HepG2 (cell line): ENCODE data around the gene MAP3K8.

ENCODE experiments used
- ASH2L ChIP-seq: fragments of 300-600, 200-600 bp; sonication (generic); IDR thresholded peaks from 2 replicates; pipeline ENCODE4 v1.7.0; 2017; ENCODE audit warnings: low read depth, mild to moderate bottlenecking, moderate library complexity, mixed read lengths, low read length; ENCODE audit not compliant: insufficient read length
- KLF9 ChIP-seq: IDR thresholded peaks from 2 replicates; pipeline ENCODE4 v1.6.1; 2016; ENCODE audit warnings: low read depth
- PAXIP1 ChIP-seq: sonication (generic); formaldehyde crosslinking; conservative IDR thresholded peaks from 2 replicates; pipeline ENCODE4 v1.4.0; 2020; ENCODE audit warnings: mild to moderate bottlenecking, missing genetic modification reagents, moderate library complexity
- RAD21 ChIP-seq: fragments of 450-650 bp; formaldehyde crosslinking; IDR thresholded peaks from 2 replicates; pipeline ENCODE4 v1.5.0; 2020; ENCODE audit warnings: mild to moderate bottlenecking
- SUZ12 ChIP-seq: fragments of 150-350 bp; IDR thresholded peaks from 2 replicates; pipeline ENCODE4 v1.6.1; 2014; ENCODE audit warnings: low read depth, low read length
- TARDBP ChIP-seq: sonication (generic); formaldehyde crosslinking; IDR thresholded peaks from 2 replicates; pipeline ENCODE4 v1.8.0; 2022; ENCODE audit warnings: mild to moderate bottlenecking, missing genetic modification reagents
- ZNF703 ChIP-seq: sonication (generic); formaldehyde crosslinking; IDR thresholded peaks from 2 replicates; pipeline ENCODE4 v1.5.1; 2020; ENCODE audit warnings: missing genetic modification reagents, mild to moderate bottlenecking, moderate library complexity, borderline replicate concordance
- ZNF792 ChIP-seq: IDR thresholded peaks from 2 replicates; pipeline ENCODE4 v1.6.1; 2016
- TF ChIP-seq, protein P1 (sequence below): sonication (generic); formaldehyde crosslinking; IDR thresholded peaks from 2 replicates; pipeline ENCODE4 v1.5.0; 2020; ENCODE audit warnings: mild to moderate bottlenecking, missing genetic modification reagents, moderate library complexity

DNA sequence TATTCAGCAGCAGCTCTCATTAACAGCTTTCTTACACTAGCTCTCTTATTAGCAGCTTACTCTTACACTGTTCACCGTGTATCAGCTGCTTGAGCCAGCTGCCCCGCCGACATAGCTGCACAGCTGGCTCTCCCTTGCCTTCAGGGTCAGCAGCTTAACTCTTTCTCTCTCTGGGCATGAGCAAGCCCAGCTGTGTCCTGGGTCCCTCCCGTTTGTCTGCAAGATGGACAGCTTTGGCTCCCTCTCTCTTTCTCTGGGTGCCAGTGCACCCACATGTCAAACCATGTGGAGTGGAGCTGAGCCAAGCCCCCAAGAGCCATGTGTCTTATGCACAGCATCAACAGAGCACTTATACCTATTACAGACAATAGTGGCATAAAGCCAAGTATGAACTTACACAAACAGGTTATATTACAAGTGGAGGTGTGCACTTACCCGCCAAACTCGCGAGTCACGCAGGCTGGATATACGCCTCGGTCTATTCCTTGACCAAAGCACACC lies 49.2 kb upstream of the MAP3K8 start:
- no peak for TF ChIP-seq ZNF792 (CRISPR knock-in tag)
- TF ChIP-seq RAD21 (CRISPR knock-in tag) = no peak
- TF ChIP-seq PAXIP1 (CRISPR knock-in tag) = no peak
- no peak for TF ChIP-seq SUZ12
- no peak for TF ChIP-seq ZNF703
- TF ChIP-seq, protein P1, sequence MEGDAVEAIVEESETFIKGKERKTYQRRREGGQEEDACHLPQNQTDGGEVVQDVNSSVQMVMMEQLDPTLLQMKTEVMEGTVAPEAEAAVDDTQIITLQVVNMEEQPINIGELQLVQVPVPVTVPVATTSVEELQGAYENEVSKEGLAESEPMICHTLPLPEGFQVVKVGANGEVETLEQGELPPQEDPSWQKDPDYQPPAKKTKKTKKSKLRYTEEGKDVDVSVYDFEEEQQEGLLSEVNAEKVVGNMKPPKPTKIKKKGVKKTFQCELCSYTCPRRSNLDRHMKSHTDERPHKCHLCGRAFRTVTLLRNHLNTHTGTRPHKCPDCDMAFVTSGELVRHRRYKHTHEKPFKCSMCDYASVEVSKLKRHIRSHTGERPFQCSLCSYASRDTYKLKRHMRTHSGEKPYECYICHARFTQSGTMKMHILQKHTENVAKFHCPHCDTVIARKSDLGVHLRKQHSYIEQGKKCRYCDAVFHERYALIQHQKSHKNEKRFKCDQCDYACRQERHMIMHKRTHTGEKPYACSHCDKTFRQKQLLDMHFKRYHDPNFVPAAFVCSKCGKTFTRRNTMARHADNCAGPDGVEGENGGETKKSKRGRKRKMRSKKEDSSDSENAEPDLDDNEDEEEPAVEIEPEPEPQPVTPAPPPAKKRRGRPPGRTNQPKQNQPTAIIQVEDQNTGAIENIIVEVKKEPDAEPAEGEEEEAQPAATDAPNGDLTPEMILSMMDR = peak; percentile 56
- no peak for TF ChIP-seq KLF9 (CRISPR knock-in tag)
- no peak for TF ChIP-seq TARDBP (CRISPR knock-in tag)
- no peak for TF ChIP-seq ASH2L
